Activated CD4-positive, alpha-beta T cell treated with anti-CD3 and anti-CD28 coated beads, Interleukin-2, amount 50 U/mL, for 48 hours (primary cell): ENCODE measurements around the gene METTL17.
A peak's percentile ranks its signal among the peaks of the same experiment; 100 is the strongest.
"Not testable (repeated sequence)": the region's sequence is repeated elsewhere in the genome, so short reads cannot be mapped to it uniquely, and the experiment has no call there.

Source experiments
- DNase-seq, 2 experiments: peaks; one replicate each; pipeline ENCODE4 v3.0.0-alpha.2; 2020

Gene METTL17

GRCh38 chr14:20997564-20997963 lies 7.8 kb downstream of the METTL17 start:
- no peak for DNase-seq

- DNase-seq, result no peak
Measured at GRCh38 chr14:20998139-20998538, 8.4 kb downstream of the METTL17 start.

DNA sequence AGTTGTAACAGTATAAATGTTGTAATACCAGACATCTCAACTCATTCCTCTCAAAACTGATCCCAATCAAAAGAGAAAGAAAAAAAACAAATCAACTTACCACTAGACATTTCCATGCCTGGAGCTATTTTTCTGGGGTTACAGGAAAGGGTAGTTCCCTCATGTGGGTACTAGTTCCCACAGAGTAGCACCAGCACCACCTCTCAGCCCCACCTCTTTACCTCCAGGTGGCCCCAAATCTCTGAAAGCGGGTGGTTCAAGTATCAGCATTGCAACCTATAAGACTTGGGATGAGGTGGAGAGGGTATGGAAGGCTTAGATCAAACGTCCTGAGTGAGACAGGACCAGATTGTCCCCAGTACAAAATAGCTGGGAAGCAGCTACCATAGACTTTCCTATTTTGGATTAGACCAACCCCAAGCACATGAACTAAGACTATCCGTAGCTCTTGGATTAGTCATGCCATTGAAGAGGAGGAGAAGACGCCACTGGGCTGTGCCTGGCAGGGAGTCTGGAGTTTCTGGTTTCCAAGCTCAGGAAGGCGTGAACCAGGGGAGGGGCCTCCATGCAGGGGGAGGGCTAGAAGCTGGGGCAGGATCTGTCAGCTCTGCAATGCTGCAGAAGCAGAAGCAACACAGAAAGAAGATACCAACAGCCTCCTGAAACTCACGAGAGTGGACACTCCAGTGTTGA lies 9.0 kb downstream of the METTL17 start, which contains the start of gene SLC39A2:
Gene SLC39A2 (plus strand): TSS at position 620 of the 693 bp plus-strand sequence. CDS start 154 bp downstream, outside the sequence.
- DNase-seq, result no peak

GRCh38 chr14:20999591-20999990 lies 9.8 kb downstream of the METTL17 start:
- DNase-seq, result no peak

DNA sequence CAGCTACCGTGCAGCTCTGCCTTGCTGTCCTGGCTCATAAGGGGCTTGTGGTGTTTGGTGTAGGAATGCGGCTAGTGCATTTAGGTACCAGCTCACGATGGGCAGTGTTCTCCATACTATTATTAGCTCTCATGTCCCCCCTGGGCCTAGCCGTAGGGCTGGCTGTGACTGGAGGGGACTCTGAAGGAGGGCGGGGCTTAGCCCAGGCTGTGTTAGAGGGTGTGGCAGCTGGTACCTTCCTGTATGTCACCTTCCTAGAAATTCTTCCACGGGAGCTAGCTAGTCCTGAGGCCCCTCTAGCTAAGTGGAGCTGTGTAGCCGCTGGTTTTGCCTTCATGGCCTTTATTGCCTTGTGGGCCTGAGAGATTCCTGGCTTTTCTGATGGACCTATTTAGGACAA lies 11.4 kb downstream of the METTL17 start:
- DNase-seq, result no peak

DNA sequence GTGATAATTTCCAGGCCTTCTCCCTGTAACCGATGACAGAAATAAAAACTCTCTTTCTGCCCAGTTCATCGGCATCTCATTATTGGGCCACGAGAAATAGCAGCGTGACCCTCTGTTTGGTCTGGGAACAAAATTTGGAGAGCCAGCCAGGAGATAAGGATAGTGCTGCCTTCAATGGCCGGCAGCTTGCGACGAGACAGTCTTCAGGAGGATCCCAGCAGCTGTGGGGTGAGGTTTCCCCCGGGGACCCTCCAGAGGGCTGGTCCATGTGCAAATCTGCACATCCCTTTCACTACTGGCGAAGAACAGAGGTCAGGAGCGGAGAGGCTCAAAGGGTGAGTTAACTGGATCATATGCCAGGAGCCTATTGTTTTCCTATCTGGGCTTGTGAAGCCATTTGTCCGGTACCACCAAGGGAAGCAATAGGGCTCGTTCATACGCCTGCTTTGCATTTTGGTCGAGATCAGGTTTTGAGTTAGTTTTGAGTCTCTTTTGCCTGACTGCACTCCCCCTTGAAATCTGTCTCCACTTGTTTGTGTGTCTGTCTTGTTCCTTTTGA lies 14.1 kb downstream of the METTL17 start:
- no peak for DNase-seq

DNA sequence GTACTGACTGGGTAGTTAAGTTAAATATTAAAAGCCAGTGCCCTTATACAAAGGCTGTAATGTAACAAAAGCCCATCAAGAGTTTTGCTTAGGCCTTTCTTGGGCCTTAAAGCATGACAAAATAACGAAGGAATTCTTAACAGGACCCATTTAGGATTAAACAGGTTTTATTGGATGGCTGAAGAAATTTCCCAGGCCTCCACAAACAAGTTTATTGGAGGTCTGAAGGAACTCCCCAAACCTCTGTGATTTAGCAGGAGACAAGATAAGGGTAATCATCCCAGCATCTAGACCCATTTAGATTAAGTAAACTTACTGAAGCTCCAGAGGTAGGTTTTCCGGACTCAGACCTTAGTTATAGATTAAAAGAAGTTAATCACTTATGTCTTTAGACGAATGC lies 19.9 kb downstream of the METTL17 start:
- DNase-seq, result not testable (repeated sequence)

- DNase-seq, result no peak
Measured at GRCh38 chr14:21011136-21011535, 21.4 kb downstream of the METTL17 start.

- peak; percentile 88 to 89 for DNase-seq
Measured at GRCh38 chr14:21014761-21015190, 25.0 kb downstream of the METTL17 start.

DNA sequence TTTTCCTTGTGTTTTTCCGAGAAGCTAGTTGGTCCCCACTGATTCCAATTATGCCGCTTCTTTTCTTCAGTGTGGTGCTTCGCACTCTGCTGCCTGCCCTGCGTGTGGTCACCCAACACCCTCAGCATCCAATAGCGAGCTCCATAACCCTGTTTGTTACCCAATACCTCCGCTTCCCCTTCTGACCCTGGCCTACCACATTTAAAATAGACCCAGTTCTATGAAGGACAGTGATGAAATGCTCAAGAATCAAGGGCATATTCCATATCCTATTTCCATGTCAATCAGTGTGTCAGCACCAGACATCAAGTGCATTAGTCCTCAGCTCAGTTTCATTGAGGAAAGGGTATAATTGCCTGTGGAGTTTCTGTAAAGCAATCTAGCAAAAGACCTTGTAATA lies 25.5 kb downstream of the METTL17 start:
- DNase-seq, result no peak

DNA sequence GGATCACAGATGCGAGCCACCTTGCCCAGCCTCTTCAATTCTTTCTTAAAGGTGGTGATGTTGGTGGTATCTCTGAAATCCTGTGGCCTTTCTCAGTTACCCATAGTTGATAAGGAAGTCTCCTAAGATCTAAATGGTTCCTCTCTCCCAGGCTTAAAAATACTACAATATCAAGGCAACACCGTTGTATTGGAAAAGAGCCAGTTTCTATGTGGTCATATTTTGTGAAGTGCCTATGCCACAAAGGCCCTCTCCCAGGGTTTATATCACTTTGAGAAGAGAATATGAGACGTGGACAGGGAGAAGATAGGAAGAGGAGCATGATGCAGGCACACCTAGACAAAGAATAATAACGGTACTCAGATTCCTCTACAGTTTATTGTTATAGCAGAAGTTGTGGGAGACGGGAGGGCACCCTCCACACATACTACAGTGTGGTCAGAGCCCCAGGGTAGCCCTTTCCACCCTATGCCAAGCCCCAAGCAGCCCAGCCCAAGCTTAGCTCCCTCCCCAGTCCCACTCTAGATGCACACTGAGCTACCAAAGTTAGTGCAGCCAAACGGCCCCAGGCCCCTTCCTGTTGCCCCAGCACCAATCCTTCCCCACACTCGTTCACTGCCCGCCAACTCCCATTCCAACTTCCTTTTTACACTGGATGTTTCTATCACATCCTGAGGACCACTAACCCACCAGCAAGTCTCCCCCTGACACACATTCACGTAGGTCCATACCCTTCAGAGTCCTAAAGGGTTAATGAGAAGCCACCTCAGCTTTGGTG lies 26.8 kb downstream of the METTL17 start:
- DNase-seq, result no peak

DNA sequence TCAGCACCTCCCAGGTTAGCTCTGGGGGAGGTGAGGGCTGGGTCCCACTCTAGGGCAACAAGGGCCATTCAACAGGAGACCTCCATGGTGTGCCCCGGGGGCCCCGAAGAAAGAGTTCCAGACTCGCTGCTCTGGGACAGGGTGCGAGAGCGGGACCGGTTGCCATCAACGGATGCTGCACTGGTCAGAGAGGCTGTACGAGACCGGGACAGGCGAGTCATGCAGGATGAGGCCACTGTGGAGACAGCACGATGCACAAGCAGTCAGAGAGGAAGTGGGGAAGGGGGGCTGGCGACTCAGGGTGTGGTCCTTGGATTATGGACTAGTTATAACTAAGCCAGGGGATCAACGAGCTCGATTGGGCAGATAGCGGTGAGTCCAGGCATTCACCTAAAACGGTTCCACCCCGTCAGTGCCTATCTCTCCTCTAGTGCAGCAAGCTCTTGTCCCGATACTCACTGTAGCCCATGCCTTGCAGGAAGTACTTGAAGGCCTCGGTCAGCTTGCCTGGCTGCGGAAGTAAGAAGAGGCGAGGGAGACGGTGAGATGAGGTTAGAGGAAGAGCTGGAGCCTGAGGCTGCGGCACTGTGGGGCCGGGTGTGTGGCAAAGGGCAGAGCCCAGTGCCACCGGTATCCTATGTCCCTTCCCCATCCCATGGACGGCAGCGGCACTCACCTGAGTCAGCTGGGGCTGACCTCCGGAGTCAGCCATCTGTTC lies 27.9 kb downstream of the METTL17 start:
- DNase-seq, result no peak

- no peak for DNase-seq
Measured at GRCh38 chr14:21018286-21018685, 28.5 kb downstream of the METTL17 start.

DNA sequence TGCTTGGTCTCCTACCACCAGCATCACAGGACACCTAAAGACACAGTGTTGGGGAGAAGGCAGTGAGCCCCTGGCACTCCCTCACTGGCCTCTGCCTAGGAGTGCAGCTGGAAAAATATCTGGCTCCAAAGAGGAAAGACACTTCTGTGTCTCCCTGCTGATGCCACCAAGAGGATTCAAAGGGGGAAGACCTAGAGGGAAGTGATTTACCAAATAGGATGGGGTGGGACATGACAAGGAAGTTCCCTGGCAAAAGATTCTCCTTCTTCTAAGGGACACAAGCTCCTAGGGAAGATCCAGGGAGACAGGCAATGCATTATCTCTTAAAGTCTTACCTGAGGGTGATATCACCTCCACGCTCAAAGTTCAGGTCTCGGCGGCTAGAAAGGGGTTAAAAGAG lies 29.0 kb downstream of the METTL17 start:
- no peak for DNase-seq

- DNase-seq, result no peak
Measured at GRCh38 chr14:21019366-21019765, 29.6 kb downstream of the METTL17 start.

GRCh38 chr14:21020977-21021545 lies 31.3 kb downstream of the METTL17 start:
- DNase-seq, result no peak

- no peak for DNase-seq
Measured at GRCh38 chr14:21022686-21023085, 32.9 kb downstream of the METTL17 start.

- DNase-seq, result no peak
Measured at GRCh38 chr14:21023174-21023573, 33.4 kb downstream of the METTL17 start.

DNA sequence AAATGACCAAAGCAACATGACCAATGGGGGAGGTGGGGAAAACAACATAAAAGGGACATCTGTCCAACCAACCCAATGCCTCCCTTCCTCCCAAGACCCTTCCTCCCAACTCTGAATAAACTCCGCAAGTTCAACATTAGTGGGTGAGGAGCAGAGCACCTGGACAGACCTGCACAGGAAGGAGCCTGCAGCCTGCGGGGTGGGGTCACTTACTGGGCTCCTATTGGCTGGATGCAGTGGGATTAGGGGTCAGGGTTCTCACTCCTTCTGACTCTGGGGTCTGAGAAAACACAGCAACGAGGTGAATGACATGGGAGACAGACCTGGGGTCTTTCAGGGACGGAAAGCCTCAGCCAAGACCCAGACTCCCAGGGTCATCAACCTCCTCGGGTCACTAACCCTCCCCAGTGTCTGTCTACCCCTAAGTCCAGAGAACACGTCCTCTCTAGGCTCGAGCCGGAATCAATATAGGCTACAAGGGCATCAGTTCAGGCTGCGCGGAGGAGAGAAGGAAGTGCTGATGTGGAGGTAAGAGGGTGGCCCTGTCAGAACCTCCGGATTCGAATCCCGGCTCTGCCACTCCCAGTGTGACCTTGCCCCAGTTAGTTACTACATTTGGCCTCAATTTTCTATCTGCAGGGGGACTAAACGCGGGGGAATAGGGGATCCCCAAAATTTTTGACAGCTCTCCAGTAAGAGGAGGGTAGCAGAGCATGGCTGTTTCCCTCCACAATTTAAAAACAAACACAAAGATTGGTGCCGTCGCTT lies 34.2 kb downstream of the METTL17 start:
- DNase-seq, result peak in 1 of 2 experiments; percentile 24

DNA sequence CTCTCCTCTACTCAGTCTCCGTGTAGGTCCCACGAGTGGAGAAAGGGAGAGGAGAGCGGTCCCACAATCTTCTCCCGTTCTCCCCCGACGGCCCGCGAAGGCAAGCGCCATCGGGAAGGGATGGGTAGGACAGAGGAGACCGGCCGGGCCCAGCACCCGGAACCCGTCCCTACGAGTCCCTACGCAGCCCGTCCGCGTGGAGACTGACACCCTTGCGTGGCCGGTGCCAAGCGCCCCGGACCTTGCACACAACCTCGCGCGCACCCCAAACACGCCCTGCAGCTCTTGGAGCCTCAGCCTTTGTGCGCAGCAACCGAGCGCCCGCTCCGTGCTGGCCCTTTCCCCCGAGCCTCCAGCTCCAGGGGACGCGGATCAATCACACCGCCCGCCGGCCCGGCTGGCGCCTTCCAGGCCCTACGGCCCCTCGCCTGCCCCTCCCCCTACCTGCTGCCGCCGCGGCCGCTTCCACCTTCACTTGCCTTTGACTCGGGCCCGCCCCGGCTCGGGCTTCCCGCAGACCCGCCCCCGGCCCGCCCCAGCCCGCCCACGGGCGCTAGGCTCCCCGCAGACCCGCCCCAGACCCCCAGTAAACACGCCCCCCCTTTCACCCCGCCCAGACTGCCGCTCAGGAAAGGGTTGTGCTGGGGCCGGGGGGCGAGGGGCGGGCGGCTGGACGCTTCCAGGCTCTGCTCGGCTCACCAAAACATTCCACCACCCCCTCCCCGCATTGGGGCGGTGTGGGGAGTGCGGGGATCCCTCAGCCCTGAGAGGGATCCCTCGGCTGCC lies 35.0 kb downstream of the METTL17 start, which contains the start of gene NDRG2:
Gene NDRG2 (minus strand): TSS at position 477 of the 786 bp plus-strand sequence. CDS start 1,746 bp downstream, outside the sequence.
- peak; percentile 65 to 67 for DNase-seq
